Endothelial cell of umbilical vein (primary cell): Measurements from ENCODE around the gene FCN2. TPM values are rescaled to one million over a fixed set of nuclear protein-coding genes. Genes with fewer than 3 reads are reported as not detected.

Source experiments
- BruUV-seq: library from RNA; stranded (reverse); fragments of 400-500 nt; replicated peaks from 2 replicates; lab custom pipeline; 2021; lab: Mats Ljungman, UMichigan
- CTCF ChIA-PET: fragments of 300-600, 350-600 bp; sonication (Branson Sonifier 250); formaldehyde crosslinking; loops from one replicate; lab custom pipeline; 2021; ENCODE audit warnings: antibody characterized with exemption, inconsistent platforms; lab: Charles Lee
- POLR2A ChIA-PET: fragments of 300-600, 350-600 bp; sonication (Branson Sonifier 250); formaldehyde crosslinking; loops from one replicate; lab custom pipeline; 2021; ENCODE audit warnings: antibody characterized with exemption, inconsistent platforms; lab: Charles Lee
- DNase-seq: peaks from one replicate; pipeline ENCODE4 v3.0.0-alpha.2; 2011; ENCODE audit warnings: low read depth, low spot score
- FAIRE-seq: peaks from 2 replicates; lab custom pipeline; 2011; peaks lifted over from hg19 to GRCh38; lab: Jason Lieb, UNC
- H2AFZ ChIP-seq: 2 replicates; pipeline ENCODE4 v1.6.0; 2012; ENCODE audit warnings: low read depth, low read length, control low read depth, inconsistent platforms
- H3K27ac ChIP-seq: 2 replicates; pipeline ENCODE4 v1.5.1; 2011; ENCODE audit warnings: low read depth, mild to moderate bottlenecking, control low read depth, low read length, moderate library complexity; ENCODE audit not compliant: insufficient read depth
- H3K27me3 ChIP-seq, 2 experiments: 2 replicates each; pipeline versions ENCODE4 v1.6.0 to v1.6.1; 2011; ENCODE audit warnings: low read length in 2 of 2, mixed read lengths in 1 of 2; ENCODE audit not compliant: control insufficient read depth in 2 of 2, insufficient read depth in 2 of 2
- H3K36me3 ChIP-seq, 2 experiments: 2 replicates in 1 of 2; 3 replicates in 1 of 2; pipeline ENCODE4 v1.5.1; 2011; ENCODE audit warnings: low read length in 2 of 2, mild to moderate bottlenecking in 1 of 2, moderate library complexity in 1 of 2; ENCODE audit not compliant: control insufficient read depth in 2 of 2, insufficient read depth in 2 of 2; ENCODE audit errors: extremely low read depth in 1 of 2
- H3K4me1 ChIP-seq: 3 replicates; pipeline ENCODE4 v1.5.1; 2011; ENCODE audit warnings: mild to moderate bottlenecking, low read length; ENCODE audit not compliant: control insufficient read depth, insufficient read depth; ENCODE audit errors: extremely low read depth
- H3K4me2 ChIP-seq: 2 replicates; pipeline ENCODE4 v1.6.1; 2011; ENCODE audit warnings: low read length, control low read depth, mixed read lengths; ENCODE audit not compliant: insufficient read depth
- H3K4me3 ChIP-seq, 3 experiments: fragments of 200-600 bp in 1 of 3; sonication (generic), shearing (Covaris generic) in 1 of 3; replicated peaks in 1 of 3; 2 replicates each; pipeline ENCODE4 v1.5.1; 2011 to 2016; ENCODE audit warnings: control low read depth in 3 of 3, low read length in 3 of 3, mild to moderate bottlenecking in 2 of 3, inconsistent platforms in 1 of 3, low read depth in 1 of 3, moderate library complexity in 1 of 3; ENCODE audit not compliant: insufficient read depth in 1 of 3
- H3K79me2 ChIP-seq: 2 replicates; pipeline ENCODE4 v1.6.0; 2012; ENCODE audit warnings: low read length, inconsistent platforms; ENCODE audit not compliant: control insufficient read depth, insufficient read depth
- H3K9ac ChIP-seq: replicated peaks from 2 replicates; pipeline ENCODE3; 2011; ENCODE audit warnings: low read length, control low read depth; ENCODE audit not compliant: insufficient read depth; ENCODE audit errors: extremely low read depth
- H3K9me1 ChIP-seq: replicated peaks from 3 replicates; pipeline ENCODE4 v1.6.0; 2011; ENCODE audit warnings: mild to moderate bottlenecking, low read length; ENCODE audit not compliant: control insufficient read depth, insufficient read depth; ENCODE audit errors: extremely low read depth
- H3K9me3 ChIP-seq: replicated peaks from 2 replicates; pipeline ENCODE4 v1.5.1; 2012; ENCODE audit warnings: low read length, inconsistent platforms; ENCODE audit not compliant: control insufficient read depth, insufficient read depth
- H4K20me1 ChIP-seq: replicated peaks from 2 replicates; pipeline ENCODE3; 2011; ENCODE audit warnings: mild to moderate bottlenecking, low read length; ENCODE audit not compliant: control insufficient read depth, insufficient read depth; ENCODE audit errors: extremely low read depth
- CTCF ChIP-seq, 2 donors: IDR thresholded peaks; 1 replicate in 1 of 2; 2 replicates in 1 of 2; pipeline ENCODE4 v1.5.1; 2011; ENCODE audit warnings: low read length in 2 of 2, mild to moderate bottlenecking in 2 of 2, moderate library complexity in 2 of 2, control low read depth in 1 of 2, inconsistent platforms in 1 of 2, low read depth in 1 of 2; ENCODE audit not compliant: insufficient read depth in 1 of 2; ENCODE audit errors: extremely low read depth in 1 of 2
- EZH2 ChIP-seq: IDR thresholded peaks from 2 replicates; pipeline ENCODE4 v1.6.1; 2012; ENCODE audit warnings: borderline replicate concordance, low read depth, mild to moderate bottlenecking, moderate library complexity, low read length, inconsistent platforms; ENCODE audit not compliant: severe bottlenecking
- FOS ChIP-seq: IDR thresholded peaks from 2 replicates; pipeline ENCODE4 v1.6.1; 2011; ENCODE audit warnings: mild to moderate bottlenecking, low read length, moderate library complexity, borderline replicate concordance; ENCODE audit not compliant: insufficient read depth
- GATA2 ChIP-seq: IDR thresholded peaks from 2 replicates; pipeline ENCODE4 v1.7.0; 2011; ENCODE audit warnings: low read depth, mild to moderate bottlenecking, moderate library complexity, mixed read lengths, low read length; ENCODE audit not compliant: insufficient read length, insufficient read depth
- JUN ChIP-seq: IDR thresholded peaks from 2 replicates; pipeline ENCODE4 v1.6.1; 2011; ENCODE audit warnings: borderline replicate concordance, low read depth; ENCODE audit not compliant: insufficient read length, insufficient read depth
- MAX ChIP-seq: IDR thresholded peaks from 2 replicates; pipeline ENCODE4 v1.6.1; 2011; ENCODE audit not compliant: insufficient read depth, insufficient read length
- MYC ChIP-seq: IDR thresholded peaks from one replicate; pipeline ENCODE4 v1.6.1; 2011; ENCODE audit warnings: mild to moderate bottlenecking, low read depth, low read length
- POLR2A ChIP-seq: IDR thresholded peaks from 2 replicates; pipeline ENCODE4 v1.6.1; 2012; ENCODE audit warnings: low read depth, mild to moderate bottlenecking, control low read depth, low read length
- POLR2AphosphoS5 ChIP-seq: IDR thresholded peaks from 2 replicates; pipeline ENCODE4 v1.6.1; 2012; ENCODE audit warnings: low read depth, mild to moderate bottlenecking, control low read depth, low read length, moderate library complexity; ENCODE audit not compliant: insufficient read depth
- dilution Hi-C: fragments of 300-500 bp; cut with MboI; formaldehyde crosslinking; loops from one replicate; pipeline ENCODE4 v1.15.0; 2019; ENCODE audit warnings: low sequenced_read_pairs; ENCODE audit not compliant: extremely low pct_ligation_motif_present
- intact Hi-C: fragments of 100-400 bp; cut with micrococcal nuclease; formaldehyde crosslinking; loops from one replicate; pipeline ENCODE4 v1.10.0; 2022
- polyA plus RNA-seq, 4 experiments: library from polyadenylated mRNA; depleted of rRNA in 3 of 4; stranded (reverse) in 3 of 4; unstranded in 1 of 4; fragments of >200 nt; gene quantifications; 2 replicates each; pipeline versions ENCODE4 v1.2.1 to v1.2.3, GENCODE V29; 2011 to 2012; ENCODE audit warnings: missing spikeins in 1 of 4
- total RNA-seq: library from RNA; stranded (reverse); gene quantifications from 2 replicates; pipeline ENCODE4 v1.2.3, GENCODE V29; 2021

Gene FCN2
- total and polyA plus RNA-seq, 2 donors (not counting 3 experiments of a cell fraction or from before 2014, with no cell fraction given) = not detected

- Histone ChIP-seq H3K36me3 (no peaks in the 10 kb centered on the region), H2AFZ (no peak overlapping the region), H3K9me3 (no peaks in the 10 kb centered on the region), H3K27me3 (peaks cover 0 to 2% of the 10 kb centered on the region in 2 experiments), H3K9ac (no peak overlapping the region), H3K79me2 (no peaks in the 10 kb centered on the region), H3K4me3 (no peak overlapping the region), H3K4me2 (no peak overlapping the region), H3K9me1 (no peaks in the 10 kb centered on the region), H3K4me1 (no peaks in the 10 kb centered on the region), H4K20me1 (no peaks in the 10 kb centered on the region), H3K27ac (no peak overlapping the region)
- DNase-seq = no peak
- dilution Hi-C loops = no loop called here
- intact Hi-C loops = no loop called here
- no TSS peak for BruUV-seq
- TF ChIP-seq FOS (no peak), MAX (no peak), MYC (no peak), POLR2AphosphoS5 (no peak), GATA2 (no peak), EZH2 (no peak), POLR2A (no peak), JUN (no peak), CTCF (IDR thresholded peaks at IDR 0.05; ENCODE audit: extremely low read depth in 1 of 2, insufficient read depth in 1 of 2, low read depth in 1 of 2, low read length in 2 of 2) (no peak)
- CTCF ChIA-PET = interaction anchor here (1.3 kb wide), 1 partner anchor 10 kb away, joined by 3 read pairs; no protein-coding TSS in a partner anchor
- POLR2A ChIA-PET = no interaction called here
- FAIRE-seq = no peak
Observed at GRCh38 chr9:134888603-134889190, 8.1 kb downstream of the FCN2 start.
